HEK293 (cell line): Measurements from ENCODE around the gene DCAF10.

ENCODE experiments used
- BCL11A ChIP-seq: fragments of 450-650 bp; formaldehyde crosslinking; IDR thresholded peaks from 2 replicates; pipeline ENCODE4 v1.5.1; 2016; ENCODE audit warnings: low read depth, missing biosample characterization, missing genetic modification characterization
- ELK4 ChIP-seq: IDR thresholded peaks from 2 replicates; pipeline ENCODE4 v1.6.1; 2011; ENCODE audit warnings: mild to moderate bottlenecking, low read depth, low read length, borderline replicate concordance
- HOXD13 ChIP-seq: sonication (generic); formaldehyde crosslinking; IDR thresholded peaks from 2 replicates; pipeline ENCODE4 v1.8.0; 2022; ENCODE audit warnings: missing genetic modification reagents, borderline replicate concordance
- KLF10 ChIP-seq: fragments of 450-650 bp; IDR thresholded peaks from 2 replicates; pipeline ENCODE4 v1.5.1; 2018; ENCODE audit warnings: missing biosample characterization, mild to moderate bottlenecking, missing genetic modification characterization
- KLF16 ChIP-seq: fragments of 450-650 bp; formaldehyde crosslinking; IDR thresholded peaks from 2 replicates; pipeline ENCODE4 v1.5.1; 2017; ENCODE audit warnings: missing biosample characterization, missing genetic modification characterization
- KLF7 ChIP-seq: fragments of 450-650 bp; formaldehyde crosslinking; IDR thresholded peaks from 2 replicates; pipeline ENCODE4 v1.5.1; 2016; ENCODE audit warnings: missing biosample characterization, missing genetic modification characterization, borderline replicate concordance
- PBX3 ChIP-seq: sonication (generic); formaldehyde crosslinking; IDR thresholded peaks from 2 replicates; pipeline ENCODE4 v1.8.1; 2022; ENCODE audit warnings: mild to moderate bottlenecking, moderate library complexity, missing genetic modification reagents
- PRDM6 ChIP-seq: fragments of 450-650 bp; formaldehyde crosslinking; IDR thresholded peaks from 2 replicates; pipeline ENCODE4 v1.5.1; 2017; ENCODE audit warnings: missing biosample characterization, missing genetic modification characterization
- SALL2 ChIP-seq: fragments of 450-650 bp; formaldehyde crosslinking; IDR thresholded peaks from 2 replicates; pipeline ENCODE4 v1.5.0; 2017; ENCODE audit warnings: missing biosample characterization, mild to moderate bottlenecking, missing genetic modification characterization, borderline replicate concordance
- SP3 ChIP-seq: fragments of 450-650 bp; formaldehyde crosslinking; IDR thresholded peaks from 2 replicates; pipeline ENCODE4 v1.5.1; 2016; ENCODE audit warnings: missing biosample characterization, missing genetic modification characterization
- YY1 ChIP-seq: fragments of 450-650 bp; formaldehyde crosslinking; IDR thresholded peaks from 2 replicates; pipeline ENCODE4 v1.5.1; 2018; ENCODE audit warnings: missing biosample characterization, missing genetic modification characterization
- ZBTB26 ChIP-seq: fragments of 450-650 bp; formaldehyde crosslinking; optimal IDR thresholded peaks from 2 replicates; pipeline ENCODE3; 2016; ENCODE audit warnings: missing biosample characterization, mild to moderate bottlenecking, missing genetic modification characterization
- ZFP37 ChIP-seq: fragments of 450-650 bp; formaldehyde crosslinking; IDR thresholded peaks from 2 replicates; pipeline ENCODE4 v1.5.1; 2016; ENCODE audit warnings: missing biosample characterization, missing genetic modification characterization
- ZNF121 ChIP-seq: fragments of 450-650 bp; formaldehyde crosslinking; IDR thresholded peaks from 2 replicates; pipeline ENCODE4 v1.5.1; 2016; ENCODE audit warnings: missing biosample characterization, missing genetic modification characterization
- ZNF16 ChIP-seq: fragments of 450-650 bp; formaldehyde crosslinking; IDR thresholded peaks from 2 replicates; pipeline ENCODE4 v1.5.1; 2016; ENCODE audit warnings: low read depth, missing biosample characterization, missing genetic modification characterization
- ZNF175 ChIP-seq: fragments of 450-650 bp; formaldehyde crosslinking; IDR thresholded peaks from 2 replicates; pipeline ENCODE4 v1.5.1; 2016; ENCODE audit warnings: missing biosample characterization, missing genetic modification characterization
- ZNF19 ChIP-seq: fragments of 450-650 bp; formaldehyde crosslinking; IDR thresholded peaks from 2 replicates; pipeline ENCODE4; 2016; ENCODE audit warnings: missing biosample characterization, missing genetic modification characterization, low read depth
- ZNF23 ChIP-seq: fragments of 450-650 bp; formaldehyde crosslinking; IDR thresholded peaks from 2 replicates; pipeline ENCODE4 v1.5.1; 2016; ENCODE audit warnings: missing biosample characterization, missing genetic modification characterization, borderline replicate concordance
- ZNF266 ChIP-seq: fragments of 450-650 bp; formaldehyde crosslinking; IDR thresholded peaks from 2 replicates; pipeline ENCODE4 v1.5.1; 2016; ENCODE audit warnings: missing biosample characterization, missing genetic modification characterization, low read depth
- ZNF366 ChIP-seq: fragments of 450-650 bp; formaldehyde crosslinking; conservative IDR thresholded peaks from 2 replicates; pipeline ENCODE4 v1.5.1; 2016; ENCODE audit warnings: missing biosample characterization, missing genetic modification characterization
- ZNF37A ChIP-seq: fragments of 450-650 bp; IDR thresholded peaks from 2 replicates; pipeline ENCODE4 v1.5.1; 2018; ENCODE audit warnings: missing biosample characterization, missing genetic modification characterization
- ZNF48 ChIP-seq: fragments of 450-650 bp; formaldehyde crosslinking; IDR thresholded peaks from 2 replicates; pipeline ENCODE4 v1.5.1; 2016; ENCODE audit warnings: missing biosample characterization, missing genetic modification characterization
- ZNF501 ChIP-seq: fragments of 450-650 bp; formaldehyde crosslinking; IDR thresholded peaks from 2 replicates; pipeline ENCODE4 v1.5.1; 2016; ENCODE audit warnings: missing biosample characterization, missing genetic modification characterization
- ZNF530 ChIP-seq: fragments of 450-650 bp; formaldehyde crosslinking; IDR thresholded peaks from 2 replicates; pipeline ENCODE4 v1.5.1; 2016; ENCODE audit warnings: low read depth, missing biosample characterization, missing genetic modification characterization
- ZNF600 ChIP-seq: fragments of 450-650 bp; formaldehyde crosslinking; IDR thresholded peaks from 2 replicates; pipeline ENCODE4 v1.5.1; 2016; ENCODE audit warnings: missing biosample characterization, missing genetic modification characterization
- ZNF610 ChIP-seq: fragments of 450-650 bp; formaldehyde crosslinking; IDR thresholded peaks from 2 replicates; pipeline ENCODE4 v1.5.1; 2016; ENCODE audit warnings: missing biosample characterization, missing genetic modification characterization, borderline replicate concordance
- ZNF624 ChIP-seq: fragments of 450-650 bp; formaldehyde crosslinking; IDR thresholded peaks from 2 replicates; pipeline ENCODE4 v1.5.1; 2017; ENCODE audit warnings: missing biosample characterization, missing genetic modification characterization
- ZNF660 ChIP-seq: fragments of 450-650 bp; IDR thresholded peaks from 2 replicates; pipeline ENCODE4 v1.5.1; 2018; ENCODE audit warnings: missing biosample characterization, mild to moderate bottlenecking, missing genetic modification characterization
- ZNF843 ChIP-seq: fragments of 450-650 bp; formaldehyde crosslinking; IDR thresholded peaks from 2 replicates; pipeline ENCODE4 v1.5.1; 2016; ENCODE audit warnings: missing biosample characterization, missing genetic modification characterization
- TF ChIP-seq, protein P1 (sequence below): fragments of 450-650 bp; formaldehyde crosslinking; IDR thresholded peaks from 2 replicates; pipeline ENCODE4 v1.5.1; 2016; ENCODE audit warnings: missing biosample characterization, missing genetic modification characterization
- TF ChIP-seq, protein P2 (sequence below): fragments of 450-650 bp; formaldehyde crosslinking; IDR thresholded peaks from 2 replicates; pipeline ENCODE4 v1.5.1; 2016; ENCODE audit warnings: missing biosample characterization, missing genetic modification characterization

DCAF10 gene

GRCh38 chr9:37800631-37801286 is at the start of gene DCAF10 (continued):
- TF ChIP-seq ELK4, result no peak
- TF ChIP-seq BCL11A, result peak; percentile 49; the same call in 1 of the 2 replicates
- 0 out of 2 replicates have a peak, but pooled peaks have one; percentile 53 for TF ChIP-seq ZNF624 (tag by site-specific recombination)
- peak; percentile 99 for TF ChIP-seq KLF16
- TF ChIP-seq, protein P1, sequence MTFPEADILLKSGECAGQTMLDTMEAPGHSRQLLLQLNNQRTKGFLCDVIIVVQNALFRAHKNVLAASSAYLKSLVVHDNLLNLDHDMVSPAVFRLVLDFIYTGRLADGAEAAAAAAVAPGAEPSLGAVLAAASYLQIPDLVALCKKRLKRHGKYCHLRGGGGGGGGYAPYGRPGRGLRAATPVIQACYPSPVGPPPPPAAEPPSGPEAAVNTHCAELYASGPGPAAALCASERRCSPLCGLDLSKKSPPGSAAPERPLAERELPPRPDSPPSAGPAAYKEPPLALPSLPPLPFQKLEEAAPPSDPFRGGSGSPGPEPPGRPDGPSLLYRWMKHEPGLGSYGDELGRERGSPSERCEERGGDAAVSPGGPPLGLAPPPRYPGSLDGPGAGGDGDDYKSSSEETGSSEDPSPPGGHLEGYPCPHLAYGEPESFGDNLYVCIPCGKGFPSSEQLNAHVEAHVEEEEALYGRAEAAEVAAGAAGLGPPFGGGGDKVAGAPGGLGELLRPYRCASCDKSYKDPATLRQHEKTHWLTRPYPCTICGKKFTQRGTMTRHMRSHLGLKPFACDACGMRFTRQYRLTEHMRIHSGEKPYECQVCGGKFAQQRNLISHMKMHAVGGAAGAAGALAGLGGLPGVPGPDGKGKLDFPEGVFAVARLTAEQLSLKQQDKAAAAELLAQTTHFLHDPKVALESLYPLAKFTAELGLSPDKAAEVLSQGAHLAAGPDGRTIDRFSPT, result peak; percentile 98
- TF ChIP-seq ZNF19 (tag by site-specific recombination), result no peak
- peak; percentile 99 for TF ChIP-seq ZFP37 (tag by site-specific recombination)
- TF ChIP-seq ZNF501 (tag by site-specific recombination), result peak; percentile 100
- TF ChIP-seq ZNF121 (tag by site-specific recombination), result peak; percentile 68
- TF ChIP-seq ZNF366, result peak; percentile 66
- peak; percentile 69 for TF ChIP-seq KLF10 (tag by site-specific recombination)
- no peak for TF ChIP-seq ZNF530 (tag by site-specific recombination)
- peak; percentile 77; the same call in 1 of the 2 replicates for TF ChIP-seq ZNF610 (tag by site-specific recombination)
- TF ChIP-seq ZNF37A (tag by site-specific recombination), result peak; percentile 55
- TF ChIP-seq KLF7, result peak; percentile 94
- TF ChIP-seq ZNF23 (tag by site-specific recombination), result peak; percentile 47; the same call in 1 of the 2 replicates
- no peak for TF ChIP-seq ZNF266
- no peak for TF ChIP-seq ZNF48 (tag by site-specific recombination)
- 0 out of 2 replicates have a peak, but pooled peaks have one; percentile 19 for TF ChIP-seq ZNF600 (tag by site-specific recombination)
- no peak for TF ChIP-seq HOXD13
- TF ChIP-seq YY1, result peak; percentile 84
- peak; percentile 73 for TF ChIP-seq ZBTB26 (tag by site-specific recombination)
- no peak for TF ChIP-seq ZNF16
- TF ChIP-seq SALL2 (tag by site-specific recombination), result peak; percentile 94; the same call in 1 of the 2 replicates
- TF ChIP-seq PRDM6 (tag by site-specific recombination), result no peak
- peak; percentile 84 for TF ChIP-seq PBX3 (CRISPR knock-in tag)
- TF ChIP-seq ZNF843 (tag by site-specific recombination), result peak; percentile 64
- peak; percentile 97 for TF ChIP-seq ZNF660 (tag by site-specific recombination)
- no peak for TF ChIP-seq ZNF175 (tag by site-specific recombination)
- TF ChIP-seq SP3 (tag by site-specific recombination), result peak; percentile 81
- TF ChIP-seq, protein P2, sequence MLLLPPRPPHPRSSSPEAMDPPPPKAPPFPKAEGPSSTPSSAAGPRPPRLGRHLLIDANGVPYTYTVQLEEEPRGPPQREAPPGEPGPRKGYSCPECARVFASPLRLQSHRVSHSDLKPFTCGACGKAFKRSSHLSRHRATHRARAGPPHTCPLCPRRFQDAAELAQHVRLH (tag by site-specific recombination), result no peak; the same call in 1 of the 2 replicates
